PC-9 (cell line): ENCODE data around the gene ZCCHC2. TPM values are rescaled to one million over a fixed set of nuclear protein-coding genes. Genes with fewer than 3 reads are reported as not detected.

Source experiments
- BruUV-seq: library from RNA; stranded (reverse); fragments of 400-500 nt; replicated peaks from 2 replicates; lab custom pipeline; 2021; lab: Mats Ljungman, UMichigan
- CTCF ChIA-PET: fragments of 300-600 bp; sonication (Branson Sonifier 250); formaldehyde crosslinking; loops from one replicate; lab custom pipeline; 2022; ENCODE audit warnings: antibody characterized with exemption; lab: Charles Lee
- POLR2A ChIA-PET: fragments of 300-600 bp; sonication (Branson Sonifier 250); formaldehyde crosslinking; loops from one replicate; lab custom pipeline; 2022; ENCODE audit warnings: antibody characterized with exemption; ENCODE audit not compliant: unreplicated experiment; lab: Charles Lee
- DNase-seq, 2 experiments: peaks; one replicate each; pipeline versions ENCODE4 v3.0.0 to v3.0.0-alpha.2; 2015 to 2022; ENCODE audit warnings: mixed read lengths in 1 of 2
- H2AFZ ChIP-seq: fragments of 200-600 bp; sonication (generic); 2 replicates; pipeline ENCODE4 v1.8.1; 2017; ENCODE audit warnings: antibody characterized with exemption
- H3F3A ChIP-seq: fragments of 200-600 bp; sonication (generic); 2 replicates; pipeline ENCODE4 v1.8.1; 2017; ENCODE audit warnings: antibody characterized with exemption, mild to moderate bottlenecking, low read depth; ENCODE audit not compliant: insufficient read depth
- H3K27ac ChIP-seq: fragments of 200-600 bp; sonication (generic); 2 replicates; pipeline ENCODE4 v1.6.1; 2016; ENCODE audit warnings: mixed run types
- H3K27me3 ChIP-seq: fragments of 200-600 bp; sonication (generic); 2 replicates; pipeline ENCODE4 v1.6.1; 2016; ENCODE audit warnings: low read depth, mixed run types; ENCODE audit not compliant: insufficient read depth
- H3K36me3 ChIP-seq: fragments of 200-600 bp; sonication (generic); 2 replicates; pipeline ENCODE4 v1.6.1; 2016; ENCODE audit warnings: low read depth, mixed run types
- H3K4me1 ChIP-seq: fragments of 200-600 bp; sonication (generic); replicated peaks from 2 replicates; pipeline ENCODE4 v1.6.1; 2016; ENCODE audit warnings: mixed run types; ENCODE audit not compliant: insufficient read depth
- H3K4me2 ChIP-seq: fragments of 200-600 bp; sonication (generic); 2 replicates; pipeline ENCODE4 v1.6.1; 2017; ENCODE audit warnings: mixed run types
- H3K4me3 ChIP-seq: fragments of 200-600 bp; sonication (generic); 2 replicates; pipeline ENCODE4 v1.6.1; 2016; ENCODE audit warnings: mixed run types
- H3K79me2 ChIP-seq: fragments of 200-600 bp; sonication (generic); 2 replicates; pipeline ENCODE4 v1.6.1; 2017; ENCODE audit warnings: low read depth, mixed run types
- H3K9me2 ChIP-seq: fragments of 200-600 bp; sonication (generic); 2 replicates; pipeline ENCODE4 v1.8.1; 2017; ENCODE audit warnings: mild to moderate bottlenecking; ENCODE audit not compliant: insufficient read depth
- H3K9me3 ChIP-seq: fragments of 200-600 bp; sonication (generic); 2 replicates; pipeline ENCODE4 v1.8.1; 2016; ENCODE audit warnings: low read depth; ENCODE audit not compliant: insufficient read depth
- H4K20me1 ChIP-seq: fragments of 200-600 bp; sonication (generic); 2 replicates; pipeline ENCODE4 v1.8.1; 2017; ENCODE audit not compliant: insufficient read depth
- EZH2 ChIP-seq: fragments of 200-600 bp; sonication (generic); IDR thresholded peaks from 2 replicates; pipeline ENCODE4 v1.8.0; 2017; ENCODE audit warnings: antibody characterized with exemption, low read depth
- intact Hi-C: fragments of 100-400 bp; cut with micrococcal nuclease; formaldehyde crosslinking; loops from one replicate; pipeline ENCODE4 v1.10.0; 2022; ENCODE audit not compliant: unreplicated experiment
- total RNA-seq: library from RNA; stranded (reverse); gene quantifications from 2 replicates; pipeline ENCODE4 v1.2.3, GENCODE V29; 2021
- TF ChIP-seq, protein P1 (sequence below): fragments of 200-600 bp; sonication (generic); conservative IDR thresholded peaks from 2 replicates; pipeline ENCODE4 v1.6.1; 2017; ENCODE audit warnings: mixed run types, antibody characterized with exemption, mild to moderate bottlenecking, moderate library complexity

Gene ZCCHC2
- total RNA-seq, 1 experiment from 2014 or later, result 18.1 TPM

DNA sequence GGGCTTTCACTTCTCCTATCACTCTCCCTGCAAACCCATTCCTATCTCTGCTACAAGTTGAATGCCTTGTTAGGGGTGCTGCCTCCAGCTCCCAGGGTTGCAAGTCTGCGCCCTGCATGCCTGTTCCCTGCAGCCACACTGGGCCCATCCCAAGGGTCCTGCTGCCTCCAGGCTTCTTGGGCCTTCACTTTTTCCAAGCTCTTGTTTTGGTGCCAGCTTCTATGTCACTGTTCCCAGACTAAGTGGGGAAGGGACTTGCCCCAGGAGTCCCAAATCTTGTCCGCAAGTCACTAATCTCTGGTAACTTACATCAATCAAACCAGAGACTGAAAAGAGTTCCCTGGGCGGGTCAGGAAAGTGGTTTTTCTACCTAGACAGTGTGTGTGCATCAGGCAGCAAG, 65.4 kb downstream of the ZCCHC2 start:
- Histone ChIP-seq H3K27me3 (no peaks in the 10 kb centered on the region), H3K79me2 (no peaks in the 10 kb centered on the region), H3K9me2 (no peaks in the 10 kb centered on the region), H3K36me3 (no peaks in the 10 kb centered on the region), H3K4me2 (no peak overlapping the region), H3K4me1 (no peaks in the 10 kb centered on the region), H2AFZ (no peak overlapping the region), H4K20me1 (no peaks in the 10 kb centered on the region), H3K27ac (no peak overlapping the region), H3F3A (no peaks in the 10 kb centered on the region), H3K4me3 (no peak overlapping the region), H3K9me3 (no peaks in the 10 kb centered on the region)
- TF ChIP-seq EZH2, result no peak
- TF ChIP-seq, protein P1, sequence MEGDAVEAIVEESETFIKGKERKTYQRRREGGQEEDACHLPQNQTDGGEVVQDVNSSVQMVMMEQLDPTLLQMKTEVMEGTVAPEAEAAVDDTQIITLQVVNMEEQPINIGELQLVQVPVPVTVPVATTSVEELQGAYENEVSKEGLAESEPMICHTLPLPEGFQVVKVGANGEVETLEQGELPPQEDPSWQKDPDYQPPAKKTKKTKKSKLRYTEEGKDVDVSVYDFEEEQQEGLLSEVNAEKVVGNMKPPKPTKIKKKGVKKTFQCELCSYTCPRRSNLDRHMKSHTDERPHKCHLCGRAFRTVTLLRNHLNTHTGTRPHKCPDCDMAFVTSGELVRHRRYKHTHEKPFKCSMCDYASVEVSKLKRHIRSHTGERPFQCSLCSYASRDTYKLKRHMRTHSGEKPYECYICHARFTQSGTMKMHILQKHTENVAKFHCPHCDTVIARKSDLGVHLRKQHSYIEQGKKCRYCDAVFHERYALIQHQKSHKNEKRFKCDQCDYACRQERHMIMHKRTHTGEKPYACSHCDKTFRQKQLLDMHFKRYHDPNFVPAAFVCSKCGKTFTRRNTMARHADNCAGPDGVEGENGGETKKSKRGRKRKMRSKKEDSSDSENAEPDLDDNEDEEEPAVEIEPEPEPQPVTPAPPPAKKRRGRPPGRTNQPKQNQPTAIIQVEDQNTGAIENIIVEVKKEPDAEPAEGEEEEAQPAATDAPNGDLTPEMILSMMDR, result no peak
- POLR2A ChIA-PET, result no interaction called here
- peak in 1 of 2 experiments; percentile 32 for DNase-seq
- intact Hi-C loops, result loop anchor here (5.0 kb wide), 1 partner anchor 734 kb away; no protein-coding TSS in a partner anchor
- no TSS peak for BruUV-seq
- CTCF ChIA-PET, result no interaction called here

DNA sequence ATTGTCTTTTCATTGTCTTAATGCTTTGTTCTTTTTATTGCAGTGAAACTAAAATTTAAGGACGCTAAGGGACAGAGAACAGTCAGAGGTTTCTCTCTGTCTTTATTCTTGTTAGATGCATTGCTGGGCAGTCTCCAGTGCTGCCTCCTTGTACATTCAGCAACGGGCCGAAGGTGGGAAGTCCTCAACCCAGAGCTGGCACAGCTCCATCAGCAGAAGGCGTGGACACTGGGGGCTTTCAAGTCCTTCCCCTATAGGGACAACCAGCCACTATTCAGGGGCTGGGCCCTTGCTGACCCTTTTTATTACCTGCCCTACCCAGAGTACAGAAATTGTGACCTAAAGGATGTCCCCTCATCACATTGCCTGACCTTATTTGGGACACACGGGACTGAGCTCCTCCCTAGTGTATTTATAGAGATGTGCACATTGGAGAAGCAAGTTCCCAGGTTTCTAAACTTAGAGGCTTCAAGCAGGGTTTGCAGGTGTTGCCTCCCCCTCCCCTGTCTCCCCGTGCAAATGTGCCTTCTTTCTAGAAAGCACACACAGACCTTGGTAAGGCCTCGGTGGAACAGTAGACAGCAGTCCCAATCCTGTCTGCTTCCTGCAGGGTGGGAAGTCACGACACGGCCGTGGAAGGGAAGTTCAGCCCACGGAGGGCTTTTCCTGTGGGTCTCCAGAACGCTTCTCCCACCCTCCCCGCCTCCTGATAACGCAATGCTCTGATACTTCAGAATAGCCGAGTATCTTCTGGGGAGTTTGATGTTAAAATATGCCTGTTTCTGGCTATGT, 68.2 kb downstream of the ZCCHC2 start:
- no peaks in the 10 kb centered on the region for H3K79me2 ChIP-seq
- BruUV-seq, result no TSS peak
- no peaks in the 10 kb centered on the region for H3K27me3 ChIP-seq

DNA sequence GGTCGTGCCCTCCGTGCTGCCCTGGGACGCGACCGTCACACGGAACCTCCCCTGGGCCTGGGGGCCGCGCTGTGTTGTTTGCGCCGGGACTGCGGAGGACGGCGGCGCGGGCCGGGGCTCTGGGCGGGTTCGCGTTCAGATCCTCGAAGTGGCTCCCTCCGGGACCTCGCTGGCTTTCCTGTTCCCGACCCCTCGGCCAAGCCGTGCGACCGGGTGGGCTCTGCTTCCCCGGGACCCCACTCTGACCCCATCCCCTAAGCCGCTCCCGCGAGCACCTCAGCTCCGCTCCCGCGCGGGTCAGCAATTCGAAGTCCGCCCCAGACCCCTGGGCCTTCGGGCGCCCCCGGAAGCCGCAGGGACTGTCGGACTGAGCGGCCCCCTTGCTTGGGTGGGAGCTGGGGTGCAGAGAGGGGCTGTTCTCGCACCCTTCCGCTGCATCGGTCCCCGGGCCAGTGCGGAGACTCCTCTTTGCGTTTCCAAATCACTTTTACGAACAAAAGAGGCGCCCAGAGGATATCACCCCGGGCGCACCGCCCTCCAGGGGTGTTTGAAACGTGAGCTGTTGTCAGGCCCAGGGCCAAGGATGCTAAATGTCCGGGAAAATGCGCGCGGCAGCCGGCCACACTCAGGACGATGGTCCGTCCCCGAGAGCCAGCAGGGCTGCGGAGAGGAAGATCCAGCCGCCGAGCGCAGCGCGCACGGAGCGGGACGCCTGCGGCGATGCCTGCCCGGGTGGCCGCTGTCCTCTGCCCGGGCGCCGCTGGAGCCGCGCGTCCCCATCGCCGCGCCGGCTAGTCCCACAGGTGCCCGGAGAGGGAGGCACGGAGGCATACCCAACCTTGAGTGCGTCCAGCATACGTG, 73.5 kb downstream of the ZCCHC2 start:
- Histone ChIP-seq H3K4me1 (no peaks in the 10 kb centered on the region), H4K20me1 (no peaks in the 10 kb centered on the region), H3K4me2 (no peak overlapping the region), H3F3A (no peaks in the 10 kb centered on the region), H3K27me3 (no peaks in the 10 kb centered on the region), H2AFZ (no peak overlapping the region), H3K27ac (no peak overlapping the region), H3K36me3 (no peaks in the 10 kb centered on the region), H3K4me3 (no peak overlapping the region), H3K9me3 (0 out of 2 replicates have a peak, but pooled peaks cover 6% of the 10 kb centered on the region), H3K9me2 (no peaks in the 10 kb centered on the region), H3K79me2 (no peaks in the 10 kb centered on the region)
- POLR2A ChIA-PET, result no interaction called here
- peak in 1 of 2 experiments; percentile 18 for DNase-seq
- BruUV-seq, result no TSS peak
- TF ChIP-seq EZH2, result no peak
- TF ChIP-seq, protein P1, result no peak
- intact Hi-C loops, result no loop called here
- CTCF ChIA-PET, result no interaction called here

More for the DNA sequence above, 68.2 kb downstream of the ZCCHC2 start:
- peak in 1 of 2 experiments; percentile 28 for DNase-seq
- H3K9me3 ChIP-seq, result no peaks in the 10 kb centered on the region
- ChIA-PET POLR2A (no interaction called here), CTCF (no interaction called here)
- H2AFZ ChIP-seq, result no peak overlapping the region
- H3K4me2 ChIP-seq, result no peak overlapping the region
- no peaks in the 10 kb centered on the region for H3K9me2 ChIP-seq
- H3F3A ChIP-seq, result no peaks in the 10 kb centered on the region
- no peaks in the 10 kb centered on the region for H3K36me3 ChIP-seq
- intact Hi-C loops, result no loop called here
- no peak overlapping the region for H3K4me3 ChIP-seq
- H4K20me1 ChIP-seq, result no peaks in the 10 kb centered on the region
- H3K4me1 ChIP-seq, result no peaks in the 10 kb centered on the region
- H3K27ac ChIP-seq, result no peak overlapping the region
- TF ChIP-seq, protein P1, result no peak
- TF ChIP-seq EZH2, result no peak
